NCI-H748 treated with DMSO at 0.1 percent for 48 hours (cell line): ENCODE results near the gene PLD3.

ENCODE experiments used
- DNase-seq: peaks from one replicate; lab custom pipeline; 2025; lab: John Stamatoyannopoulos, UW

The PLD3 gene, protein sequence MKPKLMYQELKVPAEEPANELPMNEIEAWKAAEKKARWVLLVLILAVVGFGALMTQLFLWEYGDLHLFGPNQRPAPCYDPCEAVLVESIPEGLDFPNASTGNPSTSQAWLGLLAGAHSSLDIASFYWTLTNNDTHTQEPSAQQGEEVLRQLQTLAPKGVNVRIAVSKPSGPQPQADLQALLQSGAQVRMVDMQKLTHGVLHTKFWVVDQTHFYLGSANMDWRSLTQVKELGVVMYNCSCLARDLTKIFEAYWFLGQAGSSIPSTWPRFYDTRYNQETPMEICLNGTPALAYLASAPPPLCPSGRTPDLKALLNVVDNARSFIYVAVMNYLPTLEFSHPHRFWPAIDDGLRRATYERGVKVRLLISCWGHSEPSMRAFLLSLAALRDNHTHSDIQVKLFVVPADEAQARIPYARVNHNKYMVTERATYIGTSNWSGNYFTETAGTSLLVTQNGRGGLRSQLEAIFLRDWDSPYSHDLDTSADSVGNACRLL

GRCh38 chr19:40348125-40348913 is at the start of gene PLD3, which contains the start of gene C19orf47:
Gene PLD3, plus strand, starts transcription at chr19:40348695. Its CDS starts 17,789 bp downstream, at chr19:40366484.
Gene C19orf47, minus strand, starts transcription at chr19:40348397. Its CDS starts 6,540 bp downstream, at chr19:40341857.
- peak; percentile 98 for DNase-seq

GRCh38 chr19:40300668-40301067 is 47.8 kb upstream of the PLD3 start:
- DNase-seq = no peak

DNA sequence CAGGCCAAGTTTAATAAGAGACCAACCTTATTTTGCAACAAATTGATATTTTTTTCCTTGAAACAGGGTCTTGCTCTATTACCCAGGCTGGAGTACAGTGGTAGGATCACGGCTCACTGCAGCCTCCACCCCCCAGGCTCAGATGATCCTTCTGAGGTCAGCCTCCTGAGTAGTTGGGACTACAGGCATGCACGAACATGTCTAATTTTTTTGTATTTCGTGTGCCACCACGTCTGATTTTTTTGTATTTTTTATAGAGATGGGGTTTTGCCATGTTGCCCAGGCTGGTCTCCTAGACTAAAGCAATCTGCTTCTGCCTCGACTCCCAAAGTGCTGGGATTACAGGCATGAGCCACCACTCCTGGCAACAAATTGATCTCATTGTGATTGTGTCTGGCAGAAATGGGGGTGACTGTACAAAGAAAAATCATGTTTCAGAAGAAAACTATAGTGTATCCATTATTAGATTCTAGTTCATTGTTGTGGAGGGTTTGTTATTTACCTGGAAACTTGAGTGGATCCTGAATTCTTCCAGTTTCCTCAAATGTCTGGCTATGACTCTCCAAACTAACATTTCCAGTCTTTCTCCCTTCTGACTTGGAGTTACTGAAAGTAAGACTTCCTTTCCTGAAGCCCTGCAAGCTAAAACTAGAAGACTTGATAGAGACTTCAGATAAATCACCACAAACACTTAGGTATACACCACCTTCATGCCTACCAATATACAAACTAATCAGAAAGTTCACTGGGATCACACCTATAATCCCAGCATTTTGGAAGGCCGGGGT is 46.1 kb upstream of the PLD3 start:
- no peak for DNase-seq

- no peak for DNase-seq
These were observed 44.7 kb upstream of the PLD3 start for GRCh38 chr19:40303765-40304164.

- DNase-seq = no peak
These were observed 44.2 kb upstream of the PLD3 start for GRCh38 chr19:40304306-40304705.

DNA sequence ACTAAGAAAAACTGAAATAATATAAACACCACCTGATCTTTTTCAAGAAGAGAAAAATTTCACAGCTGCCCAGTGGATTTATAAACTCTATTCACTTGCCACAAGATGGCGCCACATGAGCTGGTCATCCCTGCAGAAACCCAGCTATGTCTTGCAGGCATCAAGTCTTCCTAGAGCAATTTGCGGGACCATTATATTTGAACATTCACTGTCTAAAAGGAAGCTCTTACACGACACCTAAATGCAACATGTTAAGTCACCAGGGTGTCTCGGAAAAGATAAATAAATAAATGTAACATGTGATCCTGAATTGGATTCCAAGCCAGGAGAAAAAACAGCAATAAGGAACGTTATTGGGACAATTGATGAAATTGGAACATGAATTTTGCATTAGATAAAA is 43.1 kb upstream of the PLD3 start:
- DNase-seq = peak; percentile 72

DNA sequence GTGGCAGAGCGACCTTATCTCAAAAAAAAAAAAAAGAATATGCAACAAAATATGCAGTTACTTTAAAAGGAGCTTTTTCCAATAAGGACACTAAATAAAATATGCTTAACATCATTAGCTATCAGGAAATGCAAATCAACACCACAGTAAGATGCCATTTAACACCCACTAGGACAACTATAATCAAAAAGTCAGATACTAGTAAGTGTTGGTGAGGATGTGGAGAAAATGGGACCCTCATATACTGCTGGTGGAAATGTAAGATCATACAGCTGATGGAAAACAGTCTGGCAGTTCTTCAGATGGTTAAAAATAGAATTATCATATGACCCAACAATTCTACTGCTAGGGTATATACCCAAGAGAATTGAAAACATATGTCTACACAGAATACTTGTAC is 38.8 kb upstream of the PLD3 start:
- no peak for DNase-seq

GRCh38 chr19:40312533-40312932 is 36.0 kb upstream of the PLD3 start:
- no peak for DNase-seq

- DNase-seq = no peak
These were observed 35.1 kb upstream of the PLD3 start for GRCh38 chr19:40313229-40313983.

DNA sequence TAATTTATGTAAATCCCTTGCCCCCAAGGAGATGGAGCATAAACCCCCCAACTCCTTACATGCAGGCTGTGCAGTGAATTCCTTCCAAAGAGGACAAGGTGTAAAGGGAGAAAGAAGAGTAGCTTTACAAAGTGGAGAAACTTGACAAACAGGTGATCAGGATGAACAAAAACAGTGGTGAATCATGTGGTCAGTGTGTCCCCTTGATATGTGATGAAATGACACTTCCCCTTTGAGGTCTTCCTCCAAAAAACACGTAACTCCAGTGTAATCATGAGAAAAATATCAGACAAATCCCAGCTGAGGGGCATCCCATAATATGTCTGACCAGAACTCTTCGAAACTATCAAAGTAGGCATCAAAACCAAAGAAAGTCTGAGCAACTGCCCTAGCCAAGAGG is 33.8 kb upstream of the PLD3 start:
- no peak for DNase-seq

GRCh38 chr19:40315812-40316470 is 32.6 kb upstream of the PLD3 start:
- DNase-seq = no peak

DNA sequence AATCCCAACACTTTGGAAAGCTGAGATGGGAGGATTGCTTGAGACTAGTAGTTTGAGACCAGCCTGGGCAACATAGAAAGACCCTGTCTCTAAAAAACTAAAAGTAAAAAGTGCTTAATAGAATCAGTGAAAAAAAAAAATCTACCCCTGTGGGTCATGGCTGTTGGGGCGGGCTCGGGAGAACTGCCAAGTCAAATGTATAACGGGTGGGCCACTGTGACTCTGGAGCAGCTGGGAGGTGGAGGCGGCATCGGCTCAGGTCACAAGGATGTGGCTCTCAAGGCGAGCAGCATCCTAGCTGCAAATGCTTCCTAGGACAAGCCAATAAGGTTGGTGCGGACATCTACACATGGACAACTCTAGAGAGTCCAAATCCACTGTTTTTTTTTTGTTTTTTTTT is 31.2 kb upstream of the PLD3 start:
- DNase-seq = no peak

DNA sequence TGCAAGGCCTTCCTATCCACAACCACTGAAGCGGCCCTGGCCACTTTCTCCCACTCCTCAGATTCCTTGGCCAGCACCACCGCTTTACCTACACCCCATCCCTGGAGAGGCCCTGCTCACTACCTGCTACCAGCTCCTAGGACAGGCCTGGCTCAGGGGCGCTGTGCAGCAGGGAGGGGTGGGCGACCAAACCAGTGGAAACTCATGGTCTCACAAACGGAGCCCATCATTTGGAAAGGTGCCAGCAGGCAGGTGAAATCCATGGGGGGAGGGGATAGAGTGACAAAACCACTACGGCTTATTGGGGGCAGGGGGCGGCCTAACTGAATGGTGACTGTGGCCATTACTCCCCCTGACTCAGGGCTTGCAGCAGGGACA is 27.9 kb upstream of the PLD3 start:
- no peak for DNase-seq

DNA sequence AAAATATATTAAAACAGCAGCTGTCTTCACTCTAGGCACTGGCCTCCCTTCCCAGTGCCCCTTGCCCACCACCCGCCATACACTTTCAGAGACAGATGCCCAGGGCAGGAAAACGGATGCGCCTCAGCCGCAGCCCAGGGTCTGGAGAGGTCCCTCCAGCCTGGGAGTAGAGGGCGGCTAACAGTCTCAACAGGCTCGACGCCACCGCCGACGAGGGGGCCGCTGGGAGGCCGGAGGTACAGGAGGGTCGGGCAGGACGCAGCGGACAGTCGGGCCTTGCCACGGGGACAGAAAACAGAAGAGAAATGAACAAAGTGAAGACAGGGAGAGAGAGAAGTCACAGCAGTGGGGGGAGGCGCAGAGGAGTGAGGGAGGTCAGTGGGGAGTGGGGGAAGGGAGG is 27.4 kb upstream of the PLD3 start:
- no peak for DNase-seq

- no peak for DNase-seq
These were observed 26.8 kb upstream of the PLD3 start for GRCh38 chr19:40321566-40322270.

DNA sequence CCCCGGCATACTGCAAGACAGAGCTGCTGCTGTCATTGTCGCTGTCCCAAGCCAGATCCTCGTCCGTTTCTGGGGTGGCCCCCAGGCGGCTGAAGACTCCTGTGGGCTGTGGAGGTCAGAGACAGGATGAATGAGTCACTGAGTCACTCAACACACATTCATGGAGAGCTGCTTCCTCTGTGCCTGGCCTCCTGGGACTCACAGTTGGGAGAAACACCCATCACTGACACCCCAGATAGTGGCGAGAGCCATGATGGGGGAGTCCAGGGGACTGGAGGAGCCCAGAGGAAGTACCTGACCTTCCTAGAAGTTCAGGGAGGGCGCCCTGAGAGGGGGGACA is 26.3 kb upstream of the PLD3 start:
- DNase-seq = no peak

DNA sequence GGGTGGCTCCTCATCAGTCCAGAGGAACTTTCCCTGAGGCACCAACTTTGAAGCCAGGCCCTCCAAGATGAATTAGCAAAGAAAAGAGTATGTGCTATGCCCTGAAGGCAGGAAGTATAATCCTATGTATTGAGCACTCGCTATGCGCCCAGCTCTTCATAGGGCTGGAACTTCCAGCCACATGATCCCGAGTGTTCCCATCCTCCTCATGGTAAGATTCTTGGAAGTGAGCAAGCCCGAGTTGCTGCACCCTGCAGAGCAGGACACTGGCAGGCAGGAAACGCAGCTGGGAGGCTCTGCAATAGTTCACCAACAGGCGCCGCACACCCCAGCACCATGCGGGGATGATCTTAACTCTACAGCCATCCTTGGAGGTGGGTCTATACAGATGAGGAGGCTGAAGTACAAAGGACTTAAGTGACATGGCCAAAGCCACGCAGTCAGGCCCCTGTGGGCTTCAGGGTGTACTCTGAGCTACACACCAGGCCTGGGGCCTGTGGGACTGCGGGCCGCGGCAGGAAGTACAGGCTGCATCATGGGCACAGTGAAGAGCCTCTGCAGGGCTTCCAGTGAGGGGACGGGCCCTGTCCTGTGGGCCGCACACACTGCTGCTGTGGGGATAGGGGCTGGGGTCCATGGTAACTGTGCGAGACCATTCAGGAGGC is 25.4 kb upstream of the PLD3 start:
- DNase-seq = no peak

DNA sequence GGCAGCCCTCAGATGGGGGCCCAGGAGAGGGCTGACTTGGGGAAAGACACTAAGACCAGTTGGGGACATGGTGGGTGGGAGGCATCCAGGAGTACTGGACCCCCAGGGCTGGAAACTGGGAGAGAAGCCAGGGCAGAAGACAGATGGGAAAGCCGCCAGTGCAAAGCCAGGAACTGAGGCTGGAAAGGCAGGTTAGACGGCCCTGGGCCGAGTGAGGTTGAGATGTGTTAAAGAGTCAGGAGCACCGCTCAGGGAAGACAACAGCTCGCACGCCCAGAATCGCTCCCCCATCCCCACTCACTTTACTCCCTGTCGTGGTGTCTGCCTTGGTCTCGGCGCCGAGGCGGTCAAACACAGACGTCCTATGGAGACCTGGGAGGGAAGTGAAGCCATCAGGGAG is 24.8 kb upstream of the PLD3 start:
- DNase-seq = no peak

DNA sequence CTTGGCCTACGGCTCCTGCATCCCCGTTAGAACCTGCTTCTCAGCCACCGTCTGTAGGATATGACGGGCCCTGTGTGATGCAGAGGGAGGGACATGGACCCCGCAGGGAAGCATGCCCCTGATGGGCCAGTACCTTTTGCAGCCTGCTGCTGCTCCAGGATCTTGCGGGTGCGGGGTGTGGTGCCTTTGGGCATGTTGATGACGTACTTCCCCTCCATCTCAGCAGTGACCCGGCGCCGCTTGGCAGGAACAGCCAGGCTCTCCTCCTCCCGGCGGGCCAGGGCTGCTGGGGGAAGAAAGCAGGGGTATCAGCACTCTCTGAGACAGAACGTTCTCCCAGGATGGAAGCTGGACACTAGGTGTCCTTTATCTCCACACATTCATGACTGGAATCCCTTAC is 22.3 kb upstream of the PLD3 start:
- DNase-seq = no peak

GRCh38 chr19:40331052-40331451 is 17.4 kb upstream of the PLD3 start:
- DNase-seq = no peak
